Neural crest cell (in vitro differentiated cells): ENCODE results near the gene SH3PXD2A. TPM values are rescaled to one million over a fixed set of nuclear protein-coding genes. Genes with fewer than 3 reads are reported as not detected.

Source experiments
- DNase-seq: peaks from one replicate; pipeline ENCODE4 v3.0.0; 2021; ENCODE audit warnings: low read depth, mixed read lengths, low spot score
- H3K27ac Mint-ChIP-seq: one replicate; pipeline ENCODE4 v1.8.0; 2021; ENCODE audit warnings: mild to moderate bottlenecking, mixed read lengths; ENCODE audit not compliant: unreplicated experiment
- H3K27me3 Mint-ChIP-seq: 2 replicates; pipeline ENCODE4 v1.8.0; 2021; ENCODE audit warnings: low read depth, mild to moderate bottlenecking, mixed read lengths
- H3K36me3 Mint-ChIP-seq: 2 replicates; pipeline ENCODE4 v1.8.0; 2021; ENCODE audit warnings: low read depth, mild to moderate bottlenecking, mixed read lengths
- H3K4me1 Mint-ChIP-seq: 2 replicates; pipeline ENCODE4 v1.8.0; 2021; ENCODE audit warnings: mixed read lengths
- H3K4me3 Mint-ChIP-seq: one replicate; pipeline ENCODE4 v1.8.0; 2021; ENCODE audit warnings: mild to moderate bottlenecking, mixed read lengths
- H3K9me3 Mint-ChIP-seq: 2 replicates; pipeline ENCODE4 v1.8.0; 2021; ENCODE audit warnings: mixed read lengths
- total RNA-seq: library from RNA; stranded (reverse); gene quantifications from 2 replicates; pipeline ENCODE4 v1.2.1, GENCODE V29; 2021
- TF ChIP-seq, protein P1 (sequence below): fragments of 200-600 bp; sonication (generic); conservative IDR thresholded peaks from 2 replicates; pipeline ENCODE4 v1.5.0; 2021; ENCODE audit warnings: antibody characterized with exemption, mild to moderate bottlenecking

Gene SH3PXD2A
- total RNA-seq, 1 donor from 2014 or later = 22.8 TPM

DNA sequence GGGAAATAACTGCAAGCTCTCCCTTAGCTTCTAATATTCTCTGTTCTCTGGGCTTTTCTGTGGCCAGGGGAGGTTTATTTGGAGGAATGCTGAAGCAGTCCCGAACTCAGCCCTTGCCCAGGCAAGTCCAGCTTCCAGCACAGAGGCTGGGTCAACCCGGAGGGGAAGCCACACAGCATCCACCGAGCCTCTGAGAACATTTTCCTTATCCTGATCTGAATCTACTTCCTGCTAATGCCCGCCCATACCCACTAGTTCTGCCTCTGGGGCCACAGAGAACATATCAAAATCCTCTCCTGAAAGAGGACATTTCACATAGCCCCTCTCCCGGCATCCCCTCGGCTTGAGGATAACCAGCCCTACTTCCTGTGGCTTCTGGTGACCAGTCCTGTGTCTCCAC lies 31.1 kb downstream of the SH3PXD2A start:
- H3K27me3 Mint-ChIP-seq = no peaks in the 10 kb centered on the region
- no peak for DNase-seq
- no peaks in the 10 kb centered on the region for H3K9me3 Mint-ChIP-seq
- H3K4me3 Mint-ChIP-seq = no peak overlapping the region
- H3K4me1 Mint-ChIP-seq = peaks cover 59% of the 10 kb centered on the region
- H3K36me3 Mint-ChIP-seq = peaks cover 4% of the 10 kb centered on the region
- H3K27ac Mint-ChIP-seq = no peak overlapping the region
- TF ChIP-seq, protein P1, sequence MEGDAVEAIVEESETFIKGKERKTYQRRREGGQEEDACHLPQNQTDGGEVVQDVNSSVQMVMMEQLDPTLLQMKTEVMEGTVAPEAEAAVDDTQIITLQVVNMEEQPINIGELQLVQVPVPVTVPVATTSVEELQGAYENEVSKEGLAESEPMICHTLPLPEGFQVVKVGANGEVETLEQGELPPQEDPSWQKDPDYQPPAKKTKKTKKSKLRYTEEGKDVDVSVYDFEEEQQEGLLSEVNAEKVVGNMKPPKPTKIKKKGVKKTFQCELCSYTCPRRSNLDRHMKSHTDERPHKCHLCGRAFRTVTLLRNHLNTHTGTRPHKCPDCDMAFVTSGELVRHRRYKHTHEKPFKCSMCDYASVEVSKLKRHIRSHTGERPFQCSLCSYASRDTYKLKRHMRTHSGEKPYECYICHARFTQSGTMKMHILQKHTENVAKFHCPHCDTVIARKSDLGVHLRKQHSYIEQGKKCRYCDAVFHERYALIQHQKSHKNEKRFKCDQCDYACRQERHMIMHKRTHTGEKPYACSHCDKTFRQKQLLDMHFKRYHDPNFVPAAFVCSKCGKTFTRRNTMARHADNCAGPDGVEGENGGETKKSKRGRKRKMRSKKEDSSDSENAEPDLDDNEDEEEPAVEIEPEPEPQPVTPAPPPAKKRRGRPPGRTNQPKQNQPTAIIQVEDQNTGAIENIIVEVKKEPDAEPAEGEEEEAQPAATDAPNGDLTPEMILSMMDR = no peak

DNA sequence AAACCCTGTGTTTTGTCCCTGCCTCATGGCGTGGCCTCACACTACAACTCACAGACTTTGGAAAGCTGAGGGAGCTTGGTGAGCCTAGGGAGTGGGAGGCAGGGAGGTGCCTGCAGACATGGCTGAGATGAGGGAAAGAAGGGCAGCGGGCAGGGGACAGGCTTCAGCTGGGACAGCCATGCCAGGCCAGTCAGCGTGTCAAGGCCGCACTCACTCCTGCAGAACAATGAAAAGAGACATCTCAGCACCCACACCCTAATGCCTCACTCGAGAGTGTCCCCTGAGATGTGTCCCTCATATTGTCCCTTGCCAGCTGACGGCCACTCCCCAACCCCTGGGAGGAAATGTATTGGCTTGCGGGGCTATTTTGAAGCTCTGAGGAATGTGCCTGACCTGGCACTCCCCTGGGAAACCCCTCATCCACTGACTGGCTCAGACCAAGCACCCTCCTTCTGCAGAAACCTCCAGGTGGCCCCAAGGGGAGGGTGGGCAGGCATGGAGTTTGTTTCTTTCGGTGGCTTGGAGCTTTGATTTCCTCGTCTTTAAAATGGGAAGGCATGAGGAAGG lies 31.6 kb downstream of the SH3PXD2A start:
- Mint-ChIP-seq H3K27me3 (no peaks in the 10 kb centered on the region), H3K9me3 (no peaks in the 10 kb centered on the region), H3K4me1 (peaks cover 59% of the 10 kb centered on the region), H3K27ac (no peak overlapping the region), H3K36me3 (peaks cover 4% of the 10 kb centered on the region), H3K4me3 (no peak overlapping the region)
- DNase-seq = no peak
- TF ChIP-seq, protein P1 = no peak

DNA sequence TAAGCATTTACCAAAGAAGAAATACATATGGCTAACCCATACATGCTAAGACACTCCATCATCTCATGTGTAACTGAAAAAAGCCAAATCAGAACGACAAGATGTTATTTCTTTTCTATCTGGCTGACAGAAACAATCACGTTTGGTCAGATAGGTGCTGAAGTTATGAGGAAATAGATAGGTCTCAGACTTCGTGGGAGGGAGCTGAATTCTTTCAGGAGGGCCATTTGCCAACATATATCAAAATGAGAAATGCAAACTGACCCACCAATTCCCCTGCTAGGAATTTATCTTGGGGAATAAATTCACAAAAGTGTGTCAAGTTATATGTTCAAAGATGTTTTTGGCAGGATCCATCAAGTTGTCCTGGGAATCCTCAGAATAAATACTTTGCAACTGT lies 32.6 kb downstream of the SH3PXD2A start:
- no peak overlapping the region for H3K4me3 Mint-ChIP-seq
- no peak overlapping the region for H3K27ac Mint-ChIP-seq
- peaks cover 4% of the 10 kb centered on the region for H3K36me3 Mint-ChIP-seq
- no peak for DNase-seq
- no peaks in the 10 kb centered on the region for H3K27me3 Mint-ChIP-seq
- TF ChIP-seq, protein P1 = no peak
- no peaks in the 10 kb centered on the region for H3K9me3 Mint-ChIP-seq
- peaks cover 60% of the 10 kb centered on the region for H3K4me1 Mint-ChIP-seq

DNA sequence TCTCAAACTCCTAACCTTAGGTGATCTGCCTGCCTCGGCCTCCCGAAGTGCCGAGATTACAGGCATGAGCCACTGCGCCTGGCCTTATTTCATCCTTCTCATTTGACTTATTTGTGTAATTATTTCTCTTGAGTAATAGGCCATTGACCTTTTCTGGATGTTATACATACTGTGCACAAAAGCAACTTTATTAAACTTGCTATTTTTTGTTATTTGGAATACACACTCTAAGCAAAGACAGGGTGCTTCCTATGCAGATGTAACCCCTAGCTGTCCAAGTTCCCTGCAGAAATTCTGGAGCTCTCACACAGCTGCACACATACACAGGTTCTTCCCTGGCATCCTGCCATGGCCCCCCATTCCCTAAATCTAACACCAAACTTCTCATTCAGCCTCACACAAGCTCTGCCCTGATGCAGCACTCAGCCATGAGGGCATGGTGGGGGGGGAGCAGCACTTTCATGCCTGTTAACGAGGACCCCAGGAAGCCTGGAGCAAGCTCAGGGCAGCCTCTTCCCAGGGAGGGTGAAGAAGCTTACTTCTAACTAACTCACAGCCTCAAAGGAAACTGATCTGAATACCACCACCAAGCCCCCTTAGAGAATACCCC lies 33.2 kb downstream of the SH3PXD2A start:
- Mint-ChIP-seq H3K4me1 (peaks cover 62% of the 10 kb centered on the region), H3K4me3 (no peak overlapping the region), H3K9me3 (no peaks in the 10 kb centered on the region), H3K27me3 (no peaks in the 10 kb centered on the region), H3K27ac (no peak overlapping the region), H3K36me3 (peaks cover 4% of the 10 kb centered on the region)
- DNase-seq = no peak
- TF ChIP-seq, protein P1 = no peak

DNA sequence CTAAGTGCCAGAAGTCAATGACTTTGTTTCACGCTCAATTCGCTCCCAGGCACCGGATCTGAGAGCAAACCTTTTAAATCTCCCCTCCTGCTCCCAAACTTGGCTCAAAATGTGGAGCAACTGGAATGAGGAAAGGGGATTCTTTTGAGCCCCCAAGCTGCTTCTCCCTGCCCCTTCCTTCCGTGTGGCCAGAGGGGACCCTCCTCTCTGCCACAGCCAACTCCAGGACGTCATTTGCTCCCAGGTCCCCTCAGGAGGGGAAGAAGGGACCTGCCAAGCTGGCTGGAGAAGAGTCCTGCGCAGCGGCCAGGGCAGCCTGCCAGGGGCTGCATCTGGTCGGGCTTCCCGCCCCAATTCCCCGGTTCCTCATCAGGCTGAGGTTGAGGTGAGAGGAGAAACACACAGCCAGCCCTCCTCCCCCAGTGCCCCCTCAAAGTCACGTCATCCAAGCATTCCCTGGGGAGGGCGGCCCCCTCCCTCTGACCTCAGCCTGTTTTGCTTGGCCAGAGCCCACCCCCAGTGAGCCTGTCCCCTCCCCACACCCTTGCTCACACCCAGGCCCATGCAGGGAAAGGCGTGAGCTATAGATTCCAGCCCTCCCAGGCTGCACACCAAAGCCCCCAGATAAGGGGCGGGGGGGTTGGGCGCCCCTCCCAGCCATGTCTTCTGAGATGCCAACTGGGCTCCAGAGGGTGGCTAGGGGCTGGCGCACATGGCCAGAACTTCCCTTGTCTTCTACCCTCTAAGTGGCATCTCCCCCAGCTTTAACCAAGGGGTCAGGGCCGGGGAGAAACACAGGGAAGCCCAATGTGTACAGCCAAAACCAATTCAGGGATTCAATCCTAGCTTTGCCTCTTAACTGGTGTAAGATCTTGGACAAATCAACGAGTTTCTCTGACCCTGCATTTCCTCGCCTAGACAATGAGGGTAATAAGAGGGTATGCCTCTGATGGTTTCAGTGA lies 35.0 kb downstream of the SH3PXD2A start:
- Mint-ChIP-seq H3K27me3 (no peaks in the 10 kb centered on the region), H3K36me3 (no peaks in the 10 kb centered on the region), H3K27ac (no peak overlapping the region), H3K9me3 (no peaks in the 10 kb centered on the region), H3K4me3 (no peak overlapping the region), H3K4me1 (peaks cover 59% of the 10 kb centered on the region)
- DNase-seq = no peak
- TF ChIP-seq, protein P1 = no peak
